ENCODE results near the gene NAT9. TPM values are rescaled to one million over a fixed set of nuclear protein-coding genes. Genes with fewer than 3 reads are reported as not detected.

The NAT9 gene
- total and polyA plus RNA-seq, 9 donors, result 19.7 to 87.0 (median 56.5) TPM

DNA sequence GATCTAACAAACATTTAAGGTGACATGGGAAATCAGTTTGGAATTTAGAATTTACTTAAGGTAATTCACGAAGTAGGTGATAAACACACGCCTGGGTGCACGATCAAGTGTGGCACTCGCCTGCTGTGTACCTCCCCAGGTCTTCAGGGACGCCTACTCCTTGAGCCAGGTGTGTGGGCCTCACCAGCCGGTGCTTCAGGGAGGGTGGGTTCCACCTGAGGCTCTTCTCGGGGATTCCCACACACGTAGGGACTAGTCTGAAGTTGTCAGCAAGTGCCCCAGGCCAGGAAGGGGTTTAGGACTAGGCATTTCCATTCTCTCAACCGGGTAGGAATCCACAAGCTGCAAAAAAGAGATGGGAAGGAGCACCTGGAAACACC lies 9.8 kb upstream of the NAT9 start:
- Histone ChIP-seq H3K36me3 (no peaks in the 10 kb centered on the region), H3K4me3 (no peak overlapping the region), H3K27ac (no peak overlapping the region), H3K9me3 (no peaks in the 10 kb centered on the region), H3K27me3 (no peaks in the 10 kb centered on the region), H3K4me1 (ENCODE audit: insufficient read depth) (no peaks in the 10 kb centered on the region)
- intact Hi-C loops (cut with DNase I), result no loop called here
- 86 to 90% (median 89%) methylated on average over 9 of the region's 9 CpGs for WGBS, 3 donors
- no peak for DNase-seq
- TF ChIP-seq CTCF (IDR thresholded peaks at IDR 0.05) (no peak), EP300 (IDR thresholded peaks at IDR 0.05) (no peak), POLR2A (IDR thresholded peaks at IDR 0.05) (no peak)

DNA sequence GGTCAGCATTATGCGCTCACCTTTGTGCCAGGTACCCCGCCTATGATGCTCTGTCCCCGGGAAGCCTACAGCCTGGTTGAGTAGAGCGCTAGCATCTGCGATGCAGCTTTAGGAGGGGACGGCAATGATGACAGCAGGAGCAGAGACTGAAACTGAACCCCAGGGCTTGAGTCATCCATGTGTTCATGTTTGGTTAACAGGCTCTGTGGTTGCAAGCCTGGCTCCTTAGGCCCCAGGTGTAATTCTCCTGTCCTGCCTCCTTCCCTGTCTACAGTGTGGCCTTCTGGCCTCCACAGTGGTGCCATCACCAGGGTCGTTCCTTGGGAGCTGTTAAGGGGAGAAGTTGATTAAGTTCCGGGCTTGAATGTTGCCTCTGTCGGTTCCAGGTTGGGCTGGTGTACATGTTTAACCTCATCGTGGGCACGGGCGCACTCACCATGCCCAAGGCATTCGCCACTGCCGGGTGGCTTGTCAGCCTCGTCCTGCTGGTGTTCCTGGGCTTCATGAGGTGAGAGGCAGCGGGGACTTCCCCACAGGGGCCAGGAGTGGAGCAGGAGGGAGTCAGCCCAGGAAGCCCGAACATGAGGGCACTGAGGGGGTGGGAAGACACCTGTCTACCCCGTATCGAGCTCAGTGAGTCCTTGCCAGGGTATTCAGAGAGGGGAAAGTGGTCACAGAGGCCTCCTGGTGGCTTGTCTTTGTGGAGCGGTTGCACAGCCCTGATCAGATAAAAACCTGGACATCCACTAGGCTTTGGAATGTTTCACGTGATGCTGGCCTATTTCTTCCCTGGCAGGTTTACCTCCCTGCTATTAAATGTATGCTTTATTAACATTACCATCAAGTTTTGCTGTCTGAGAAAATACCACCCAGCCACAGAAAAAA lies 9.2 kb upstream of the NAT9 start:
- Histone ChIP-seq H3K27ac (no peak overlapping the region), H3K4me1 (ENCODE audit: insufficient read depth) (no peaks in the 10 kb centered on the region), H3K36me3 (no peaks in the 10 kb centered on the region), H3K27me3 (no peaks in the 10 kb centered on the region), H3K9me3 (no peaks in the 10 kb centered on the region), H3K4me3 (no peak overlapping the region)
- no peak for DNase-seq
- intact Hi-C loops (cut with DNase I), result no loop called here
- TF ChIP-seq EP300 (IDR thresholded peaks at IDR 0.05), result no peak
- TF ChIP-seq CTCF (IDR thresholded peaks at IDR 0.05), result no peak
- no peak for TF ChIP-seq POLR2A (IDR thresholded peaks at IDR 0.05)
- 78 to 85% (median 82%) methylated on average over 21 of the region's 21 CpGs for WGBS, 3 donors

- TF ChIP-seq CTCF (IDR thresholded peaks at IDR 0.05) (no peak), POLR2A (IDR thresholded peaks at IDR 0.05) (no peak), EP300 (IDR thresholded peaks at IDR 0.05) (no peak)
- H3K4me1 ChIP-seq (ENCODE audit: insufficient read depth), result no peaks in the 10 kb centered on the region
- H3K36me3 ChIP-seq, result no peaks in the 10 kb centered on the region
- 77 to 82% (median 81%) methylated on average over 5 of the region's 5 CpGs for WGBS, 3 donors
- H3K4me3 ChIP-seq, result no peak overlapping the region
- H3K27ac ChIP-seq, result no peak overlapping the region
- intact Hi-C loops (cut with DNase I), result no loop called here
- H3K9me3 ChIP-seq, result no peaks in the 10 kb centered on the region
- H3K27me3 ChIP-seq, result no peaks in the 10 kb centered on the region
- no peak for DNase-seq
These were observed 8.1 kb upstream of the NAT9 start for GRCh38 chr17:74784125-74784810.

DNA sequence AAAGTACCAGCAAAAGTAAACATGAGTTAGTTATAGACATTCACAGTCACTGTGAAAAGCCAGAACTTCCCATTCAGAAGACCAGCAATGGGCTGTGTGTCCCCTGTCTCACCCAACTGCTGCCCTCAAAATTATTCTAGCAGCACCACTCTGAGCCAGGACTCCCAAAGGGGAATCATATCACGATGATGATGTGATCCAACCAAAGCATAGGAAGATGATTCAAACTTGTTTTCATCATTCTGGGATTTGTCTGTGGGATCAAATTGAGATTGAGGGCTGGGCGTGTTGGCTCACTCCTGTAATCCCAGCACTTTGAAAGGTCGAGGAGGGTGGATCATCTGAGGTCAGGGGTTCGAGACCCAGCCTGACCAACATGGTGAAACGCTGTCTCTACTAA lies 6.4 kb upstream of the NAT9 start:
- no peaks in the 10 kb centered on the region for H3K36me3 ChIP-seq
- intact Hi-C loops (cut with DNase I), result no loop called here
- H3K4me3 ChIP-seq, result no peak overlapping the region
- H3K27me3 ChIP-seq, result no peaks in the 10 kb centered on the region
- no peak overlapping the region for H3K27ac ChIP-seq
- H3K9me3 ChIP-seq, result no peaks in the 10 kb centered on the region
- H3K4me1 ChIP-seq (ENCODE audit: insufficient read depth), result no peaks in the 10 kb centered on the region
- no peak for DNase-seq
- 86 to 97% (median 92%) methylated on average over 5 of the region's 5 CpGs for WGBS, 3 donors
- TF ChIP-seq POLR2A (IDR thresholded peaks at IDR 0.05), result no peak
- no peak for TF ChIP-seq CTCF (IDR thresholded peaks at IDR 0.05)
